Measurements from ENCODE around the gene TRAPPC11. TPM values are rescaled to one million over a fixed set of nuclear protein-coding genes. Genes with fewer than 3 reads are reported as not detected.

The TRAPPC11 gene
- total RNA-seq, 1 experiment from 2014 or later = 32.2 TPM

DNA sequence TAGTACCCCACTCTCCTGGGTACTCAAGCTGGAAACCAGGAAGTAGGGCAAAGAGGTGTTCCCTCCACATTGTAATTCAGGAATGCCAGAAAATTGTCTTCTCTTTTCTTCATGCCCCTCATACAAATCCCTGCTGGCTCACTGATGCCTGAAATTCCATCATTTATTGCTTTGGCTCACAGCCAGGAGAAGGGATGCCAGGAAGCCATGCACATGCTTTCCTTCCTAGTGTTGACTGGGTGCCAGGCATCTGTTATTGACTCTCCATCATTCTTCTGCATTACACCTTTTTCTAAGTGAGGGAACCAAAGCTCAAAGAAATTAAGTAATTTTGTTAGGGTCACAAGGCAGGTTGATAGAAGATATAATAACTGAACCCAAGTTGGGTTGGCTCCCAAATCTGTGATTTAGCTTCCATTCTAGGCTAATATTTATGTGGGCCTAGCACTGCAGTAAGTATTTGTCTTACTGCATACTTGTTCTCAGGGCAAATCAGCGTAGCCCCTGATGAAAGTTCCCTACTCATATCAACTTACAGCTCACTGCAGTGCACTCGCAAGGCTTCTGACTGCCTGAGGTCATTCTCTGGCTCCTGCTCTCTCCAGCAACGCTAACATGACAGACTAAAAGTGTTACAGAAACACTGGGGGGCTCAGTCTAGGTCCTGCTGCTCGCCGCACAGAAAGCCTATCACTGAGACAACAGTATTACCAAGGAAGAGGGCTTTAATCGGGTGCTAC is 89.0 kb downstream of the TRAPPC11 start:
- no peak for TF ChIP-seq CTCF (conservative IDR thresholded peaks at IDR 0.05)
- no peaks in the 10 kb centered on the region for H3K23me2 ChIP-seq (ENCODE audit: insufficient read length, low read depth, low read length, poor library complexity, severe bottlenecking)
- no peak overlapping the region for H3K27ac Mint-ChIP-seq
- H3K4me1 ChIP-seq (ENCODE audit: insufficient read depth, low read length) = no peaks in the 10 kb centered on the region
- no peak overlapping the region for H2BK15ac ChIP-seq (ENCODE audit: low read depth, low read length)
- H3K27ac ChIP-seq (ENCODE audit: insufficient read length, low read depth, low read length) = no peak overlapping the region
- peaks cover 5 to 11% (median 9%) of the 10 kb centered on the region in 3 experiments; a peak in 6 of 7 replicates for H3K36me3 Mint-ChIP-seq (ENCODE audit: insufficient read depth in 1 of 3, low read depth in 3 of 3)
- peaks cover 7 to 9% of the 10 kb centered on the region in 2 experiments; a peak in 3 of 4 replicates for H3K4me1 Mint-ChIP-seq
- no CpG with 5 or more reads among the region's 6 CpGs for WGBS (ENCODE audit: extremely low coverage, insufficient read length, low lambda C conversion rate)
- H4K5ac ChIP-seq (ENCODE audit: insufficient read length, low read depth, low read length) = no peak overlapping the region
- no peak overlapping the region for H2BK20ac ChIP-seq (ENCODE audit: low read depth, low read length, poor library complexity, severe bottlenecking)
- no peaks in the 10 kb centered on the region for H3K9me3 ChIP-seq (ENCODE audit: control insufficient read depth, low read depth, low read length)
- H2BK120ac ChIP-seq (ENCODE audit: low read depth, low read length, poor library complexity, severe bottlenecking) = no peak overlapping the region
- no peak overlapping the region for H2BK5ac ChIP-seq (ENCODE audit: insufficient read length, low read length)
- H2AFZ ChIP-seq (ENCODE audit: low read length) = no peak overlapping the region
- H3K9me3 Mint-ChIP-seq = peaks cover 12 to 24% of the 10 kb centered on the region in 2 experiments
- no peak overlapping the region for H4K8ac ChIP-seq (replicated peaks; ENCODE audit: insufficient read length, low read depth, low read length)
- H3K79me2 ChIP-seq (ENCODE audit: insufficient read depth, low read length) = no peaks in the 10 kb centered on the region
- H3K23ac ChIP-seq (ENCODE audit: insufficient read length, low read depth, low read length) = no peak overlapping the region
- no peak overlapping the region for H4K91ac ChIP-seq (ENCODE audit: insufficient read length, low read depth, low read length)
- no peak overlapping the region for H3K9ac ChIP-seq (ENCODE audit: extremely low read depth, insufficient read length, low read length)
- H2AK5ac ChIP-seq (ENCODE audit: insufficient read length, low read length) = no peak overlapping the region
- H2BK12ac ChIP-seq (ENCODE audit: insufficient read length, low read depth, low read length) = no peak overlapping the region
- no peaks in the 10 kb centered on the region for H3K79me1 ChIP-seq (ENCODE audit: insufficient read depth, low read depth, low read length, poor library complexity, severe bottlenecking)
- no peak overlapping the region for H3K4me3 Mint-ChIP-seq
- H3K27me3 ChIP-seq (ENCODE audit: insufficient read depth, low read length) = no peaks in the 10 kb centered on the region
- H3T11ph ChIP-seq (ENCODE audit: low read length) = no peak overlapping the region
- no peak overlapping the region for H3K56ac ChIP-seq (ENCODE audit: insufficient read length, low read depth, low read length)
- H3K4me2 ChIP-seq (ENCODE audit: insufficient read depth, insufficient read length, low read length) = no peak overlapping the region
- no peaks in the 10 kb centered on the region for H4K20me1 ChIP-seq (ENCODE audit: control insufficient read depth, insufficient read depth, insufficient read length)
- DNase-seq = no peak
- H3K27me3 Mint-ChIP-seq (ENCODE audit: low read depth) = no peaks in the 10 kb centered on the region
- H3K4ac ChIP-seq (ENCODE audit: low read depth, low read length) = no peak overlapping the region
- H3K18ac ChIP-seq (ENCODE audit: insufficient read length, low read depth, low read length) = no peak overlapping the region
- no peak overlapping the region for H3K14ac ChIP-seq (ENCODE audit: insufficient read depth, low read length)

Data from H9 (cell line).